D341Med (cell line): ENCODE results near the gene NFE2L2.
"Not testable (repeated sequence)": the region's sequence is repeated elsewhere in the genome, so short reads cannot be mapped to it uniquely, and the experiment has no call there.

Source experiments
- DNase-seq: peaks from one replicate; pipeline ENCODE4 v3.0.0; 2012; ENCODE audit warnings: low spot score

Gene NFE2L2

GRCh38 chr2:177256026-177256425 is 8.5 kb downstream of the NFE2L2 start:
- no peak for DNase-seq

GRCh38 chr2:177255227-177255601 is 9.3 kb downstream of the NFE2L2 start:
- DNase-seq = no peak

GRCh38 chr2:177254433-177255226 is 9.9 kb downstream of the NFE2L2 start:
- DNase-seq = peak; percentile 35

GRCh38 chr2:177253704-177254103 is 10.8 kb downstream of the NFE2L2 start:
- no peak for DNase-seq

- no peak for DNase-seq
Observed at GRCh38 chr2:177252808-177253531, 11.6 kb downstream of the NFE2L2 start.

GRCh38 chr2:177251165-177251542 is 13.4 kb downstream of the NFE2L2 start:
- DNase-seq = no peak

GRCh38 chr2:177250461-177250860 is 14.1 kb downstream of the NFE2L2 start:
- no peak for DNase-seq

GRCh38 chr2:177249038-177249437 is 15.5 kb downstream of the NFE2L2 start:
- DNase-seq = no peak

- DNase-seq = no peak
Observed at GRCh38 chr2:177247693-177248262, 16.7 kb downstream of the NFE2L2 start.

GRCh38 chr2:177246523-177247030 is 17.9 kb downstream of the NFE2L2 start:
- not testable (repeated sequence) for DNase-seq

- no peak for DNase-seq
Observed at GRCh38 chr2:177246000-177246399, 18.5 kb downstream of the NFE2L2 start.

- DNase-seq = no peak
Observed at GRCh38 chr2:177245010-177245422, 19.5 kb downstream of the NFE2L2 start.

GRCh38 chr2:177244244-177244771 is 20.2 kb downstream of the NFE2L2 start:
- DNase-seq = no peak

GRCh38 chr2:177243476-177243875 is 21.1 kb downstream of the NFE2L2 start:
- no peak for DNase-seq

GRCh38 chr2:177243073-177243472 is 21.5 kb downstream of the NFE2L2 start:
- no peak for DNase-seq

- DNase-seq = no peak
Observed at GRCh38 chr2:177242121-177242987, 22.2 kb downstream of the NFE2L2 start.

- no peak for DNase-seq
Observed at GRCh38 chr2:177241711-177242120, 22.8 kb downstream of the NFE2L2 start.

GRCh38 chr2:177239932-177240630 is 24.4 kb downstream of the NFE2L2 start:
- no peak for DNase-seq

GRCh38 chr2:177239053-177239452 is 25.5 kb downstream of the NFE2L2 start:
- DNase-seq = no peak

- no peak for DNase-seq
Observed at GRCh38 chr2:177237932-177238331, 26.6 kb downstream of the NFE2L2 start.

- no peak for DNase-seq
Observed at GRCh38 chr2:177235855-177236437, 28.6 kb downstream of the NFE2L2 start.
